GM12878 (cell line): ENCODE results near the gene INPP4B. TPM values are rescaled to one million over a fixed set of nuclear protein-coding genes. Genes with fewer than 3 reads are reported as not detected.

ENCODE experiments used
- ATAC-seq: fragments of 200-7000 bp; cut with Tn5 transposase; 3 replicates; pipeline ENCODE4 v1.9.1; 2020; ENCODE audit warnings: mild to moderate bottlenecking, moderate library complexity
- BruUV-seq: library from RNA; stranded (reverse); fragments of 400-500 nt; replicated peaks from 2 replicates; lab custom pipeline; 2021; lab: Mats Ljungman, UMichigan
- CTCF ChIA-PET: fragments of 300-600 bp; sonication (Branson Sonifier 250); formaldehyde crosslinking; extraction: SDS; loops from one replicate; lab custom pipeline; 2021; ENCODE audit warnings: inconsistent platforms; lab: Yijun Ruan, JAX
- POLR2A ChIA-PET: fragments of 350-600 bp; formaldehyde crosslinking; extraction: SDS; loops from one replicate; lab custom pipeline; 2021; ENCODE audit warnings: inconsistent platforms; lab: Charles Lee
- RAD21 ChIA-PET: fragments of 300-600 bp; sonication (Branson Sonifier 250); formaldehyde crosslinking; loops from one replicate; lab custom pipeline; 2023; ENCODE audit warnings: antibody characterized with exemption; ENCODE audit not compliant: unreplicated experiment; lab: Charles Lee
- SMC1A ChIA-PET: fragments of 300-600 bp; sonication (Branson Sonifier 250); formaldehyde crosslinking; loops from one replicate; lab custom pipeline; 2023; ENCODE audit not compliant: unreplicated experiment, uncharacterized antibody; lab: Charles Lee
- DNase-seq: peaks from one replicate; pipeline ENCODE4 v3.0.0-alpha.2; 2011; ENCODE audit warnings: low read depth, low spot score
- FAIRE-seq: peaks from 3 replicates; lab custom pipeline; 2011; peaks lifted over from hg19 to GRCh38; lab: Jason Lieb, UNC
- H2AFZ ChIP-seq: 2 replicates; pipeline ENCODE4 v1.6.0; 2011; ENCODE audit warnings: low read depth, low read length, control low read depth; ENCODE audit not compliant: control insufficient read depth
- H3K27ac ChIP-seq: 2 replicates; pipeline ENCODE4 v1.5.1; 2011; ENCODE audit warnings: control low read depth; ENCODE audit not compliant: control insufficient read depth, insufficient read depth
- H3K27me3 ChIP-seq, 2 experiments: replicated peaks in 1 of 2; 2 replicates each; pipeline versions ENCODE4 v1.6.0 to v1.6.1; 2011; ENCODE audit warnings: low read length in 1 of 2; ENCODE audit not compliant: control insufficient read depth in 2 of 2, insufficient read depth in 2 of 2
- H3K36me3 ChIP-seq, 2 experiments: 2 replicates each; pipeline ENCODE4 v1.5.1; 2011; ENCODE audit warnings: low read length in 1 of 2; ENCODE audit not compliant: control insufficient read depth in 2 of 2, insufficient read depth in 2 of 2
- H3K4me1 ChIP-seq: 2 replicates; pipeline ENCODE4 v1.6.1; 2011; ENCODE audit warnings: mild to moderate bottlenecking, low read length, moderate library complexity, mixed read lengths; ENCODE audit not compliant: control insufficient read depth, insufficient read depth
- H3K4me2 ChIP-seq: 2 replicates; pipeline ENCODE4 v1.6.0; 2011; ENCODE audit warnings: control low read depth; ENCODE audit not compliant: control insufficient read depth, insufficient read depth
- H3K4me3 ChIP-seq: fragments of 200-600 bp; sonication (generic); 2 replicates; pipeline ENCODE4 v1.5.1; 2016
- H3K79me2 ChIP-seq: 2 replicates; pipeline ENCODE4 v1.6.0; 2011; ENCODE audit warnings: low read length; ENCODE audit not compliant: control insufficient read depth, insufficient read depth
- H3K9ac ChIP-seq: 2 replicates; pipeline ENCODE4 v1.8.0; 2011; ENCODE audit warnings: low read length, control low read depth, mixed read lengths; ENCODE audit not compliant: control insufficient read depth, insufficient read depth
- H3K9me3 ChIP-seq: replicated peaks from 3 replicates; pipeline ENCODE4 v1.5.1; 2011; ENCODE audit warnings: mild to moderate bottlenecking, low read length; ENCODE audit not compliant: control insufficient read depth, insufficient read depth
- H4K20me1 ChIP-seq: 2 replicates; pipeline ENCODE4 v1.6.0; 2011; ENCODE audit not compliant: control insufficient read depth, insufficient read depth
- CTCF ChIP-seq, 3 experiments: IDR thresholded peaks in 2 of 3; conservative IDR thresholded peaks in 1 of 3; 2 replicates each; pipeline ENCODE4 v1.5.1; 2011; ENCODE audit warnings: low read depth in 3 of 3, low read length in 3 of 3, mild to moderate bottlenecking in 3 of 3, control low read depth in 2 of 3, moderate library complexity in 2 of 3, inconsistent platforms in 1 of 3, mixed read lengths in 1 of 3; ENCODE audit not compliant: control insufficient read depth in 2 of 3, insufficient read depth in 1 of 3; ENCODE audit errors: extremely low read depth in 1 of 3
- FOXM1 ChIP-seq: IDR thresholded peaks from 2 replicates; pipeline ENCODE4 v1.6.1; 2012; ENCODE audit warnings: low read depth, mild to moderate bottlenecking, inconsistent platforms, low read length, moderate library complexity
- HDAC2 ChIP-seq: fragments of 200-600 bp; sonication (generic); IDR thresholded peaks from 2 replicates; pipeline ENCODE4 v1.6.1; 2017
- IKZF1 ChIP-seq: fragments of 450-650 bp; conservative IDR thresholded peaks from 2 replicates; pipeline ENCODE4 v1.6.1; 2017; ENCODE audit warnings: antibody characterized with exemption, mild to moderate bottlenecking
- JUND ChIP-seq: IDR thresholded peaks from 2 replicates; pipeline ENCODE4 v1.6.1; 2012; ENCODE audit warnings: low read depth, mild to moderate bottlenecking, low read length, improper control_type of control experiment, moderate library complexity
- PAX5 ChIP-seq: IDR thresholded peaks from 2 replicates; pipeline ENCODE4 v1.6.1; 2011; ENCODE audit warnings: low read depth, low read length, borderline replicate concordance
- PML ChIP-seq: IDR thresholded peaks from 2 replicates; pipeline ENCODE4 v1.6.1; 2012; ENCODE audit warnings: low read length, inconsistent platforms
- RB1 ChIP-seq: fragments of 450-650 bp; formaldehyde crosslinking; IDR thresholded peaks from 2 replicates; pipeline ENCODE4 v1.6.1; 2017; ENCODE audit warnings: mild to moderate bottlenecking, borderline replicate concordance
- SIX5 ChIP-seq: IDR thresholded peaks from 2 replicates; pipeline ENCODE4 v1.6.1; 2011; ENCODE audit warnings: mild to moderate bottlenecking, low read depth, low read length, moderate library complexity; ENCODE audit not compliant: severe bottlenecking
- SP1 ChIP-seq: IDR thresholded peaks from one replicate; pipeline ENCODE4 v1.6.1; 2011; ENCODE audit warnings: low read depth, low read length
- SREBF1 ChIP-seq: IDR thresholded peaks from 2 replicates; pipeline ENCODE4 v1.6.1; 2012; ENCODE audit warnings: mild to moderate bottlenecking, low read length
- SREBF2 ChIP-seq: IDR thresholded peaks from 2 replicates; pipeline ENCODE4 v1.6.1; 2012; ENCODE audit warnings: mild to moderate bottlenecking, low read length
- YY1 ChIP-seq: IDR thresholded peaks from 2 replicates; pipeline ENCODE4 v1.6.1; 2011; ENCODE audit warnings: low read depth, mild to moderate bottlenecking, low read length
- WGBS: methylation state at CpG from one replicate; pipeline ENCODE4 v1.1.6; 2016; ENCODE audit warnings: low lambda C conversion rate; ENCODE audit not compliant: insufficient replicate concordance, insufficient coverage; ENCODE audit errors: missing lambda C conversion rate; 5-methylcytosine and 5-hydroxymethylcytosine counted together
- in situ Hi-C: fragments of 300-500 bp; cut with MboI; formaldehyde crosslinking; loops from 9 replicates; pipeline ENCODE4 v1.14.3; 2018; ENCODE audit warnings: mixed read lengths
- intact Hi-C: fragments of 100-400 bp; cut with micrococcal nuclease; formaldehyde crosslinking; loops from one replicate; pipeline ENCODE4 v1.14.2; 2022; ENCODE audit not compliant: unreplicated experiment
- polyA plus RNA-seq, 11 experiments: library from polyadenylated mRNA; depleted of rRNA in 4 of 11; unstranded in 6 of 11; stranded (reverse) in 5 of 11; fragments of >200 nt; fragmentation: Nextera tagmentation in 4 of 11; fragmentation: Illumina TruSeq in 1 of 11; extraction: Ambion mirVana in 4 of 11; extraction: Trizol in 1 of 11; gene quantifications; 1 replicate in 1 of 11; 2 replicates in 10 of 11; pipeline versions ENCODE4 v1.2.1 to v1.2.3, GENCODE V29; 2011 to 2016; ENCODE audit warnings: inconsistent platforms in 2 of 11, missing spikeins in 2 of 11, low read depth in 1 of 11
- total RNA-seq, 4 experiments: library from RNA; depleted of rRNA in 3 of 4; stranded (reverse); fragments of >200 nt in 3 of 4; fragmentation: Illumina TruSeq in 1 of 4; extraction: Trizol in 1 of 4; gene quantifications; 2 replicates each; pipeline versions ENCODE4 v1.2.1 to v1.2.3, GENCODE V29; 2013 to 2021

Gene INPP4B
- total and polyA plus RNA-seq, 10 of the 15 experiments (the other 5 are each of a cell fraction or from before 2014, with no cell fraction given), result 0.53 to 11.2 (median 0.95) TPM

GRCh38 chr4:142129473-142129872, 716.6 kb downstream of the INPP4B start (continued):
- no peak for TF ChIP-seq SIX5
- TF ChIP-seq JUND, result no peak
- TF ChIP-seq YY1, result no peak
- TF ChIP-seq PML, result no peak
- no peak for TF ChIP-seq PAX5
- TF ChIP-seq SREBF2, result no peak
- no peak for TF ChIP-seq SREBF1
- TF ChIP-seq RB1, result no peak
- TF ChIP-seq CTCF (IDR thresholded peaks at IDR 0.05 in 2 of 3, conservative IDR thresholded peaks at IDR 0.05 in 1 of 3; ENCODE audit: control insufficient read depth in 2 of 3, extremely low read depth in 1 of 3, insufficient read depth in 1 of 3, low read depth in 3 of 3, low read length in 3 of 3), result no peak

GRCh38 chr4:142128529-142128928, 717.6 kb downstream of the INPP4B start:
- no peaks in the 10 kb centered on the region for H3K4me1 ChIP-seq
- no peak overlapping the region for H3K4me2 ChIP-seq
- in situ Hi-C loops, result loop anchor here (10.0 to 25.0 kb wide), 2 partner anchors 584 to 824 kb away; no protein-coding TSS in a partner anchor
- DNase-seq (no peak), ATAC-seq (no peak)
- no TSS peak for BruUV-seq
- 0% methylated on average over 3 of the region's 3 CpGs for WGBS
- no peak overlapping the region for H3K27ac ChIP-seq
- RAD21 ChIA-PET, result interaction anchor here (1.2 to 1.8 kb wide), 5 partner anchors 226 to 592 kb away, joined by 3 to 7 read pairs (median 6); no protein-coding TSS in a partner anchor
- H3K9me3 ChIP-seq, result no peaks in the 10 kb centered on the region
- intact Hi-C loops, result loop anchor here (5.0 to 10.0 kb wide), 5 partner anchors 224 to 974 kb away; no protein-coding TSS in a partner anchor
- SMC1A ChIA-PET, result interaction anchor here (0.6 to 2.7 kb wide), 17 partner anchors 15 to 719 kb away, joined by 3 to 9 read pairs (median 4); no protein-coding TSS in a partner anchor
- no peaks in the 10 kb centered on the region for H4K20me1 ChIP-seq
- no peaks in the 10 kb centered on the region for H3K27me3 ChIP-seq
- no peaks in the 10 kb centered on the region for H3K36me3 ChIP-seq
- TF ChIP-seq HDAC2 (no peak), FOXM1 (no peak), IKZF1 (no peak), SP1 (no peak)
- TF ChIP-seq, all 136 proteins: peak for 0
- Histone ChIP-seq H2AFZ (no peak overlapping the region), H3K9ac (no peak overlapping the region), H3K4me3 (no peak overlapping the region), H3K79me2 (no peaks in the 10 kb centered on the region)
- no peak for FAIRE-seq
- ChIA-PET POLR2A (interaction anchor here (0.6 kb wide), 1 partner anchor 447 kb away, joined by 4 read pairs; no protein-coding TSS in a partner anchor), CTCF (interaction anchor here (0.7 to 2.9 kb wide), 11 partner anchors 11 to 717 kb away, joined by 3 to 29 read pairs (median 4); partner anchors contain the start of gene INPP4B)
